Hepatocyte (in vitro differentiated cells): ENCODE results near the gene RAD23B.

Experiments
- CTCF ChIP-seq: fragments of 200-600 bp; sonication (generic); IDR thresholded peaks from 2 replicates; pipeline ENCODE4 v1.5.1; 2016; ENCODE audit warnings: antibody characterized with exemption, mild to moderate bottlenecking; ENCODE audit not compliant: poor library complexity
- EZH2 ChIP-seq: fragments of 200-600 bp; sonication (generic); IDR thresholded peaks from 2 replicates; pipeline ENCODE4 v1.6.1; 2016; ENCODE audit warnings: antibody characterized with exemption, mild to moderate bottlenecking, borderline replicate concordance

- TF ChIP-seq CTCF (no peak), EZH2 (no peak)
These were observed 13.4 kb upstream of the RAD23B start for GRCh38 chr9:107269681-107270080.
